Medulla oblongata (tissue), 1 donor: ENCODE results near the gene MITD1.
"Not testable (repeated sequence)": the region's sequence is repeated elsewhere in the genome, so short reads cannot be mapped to it uniquely, and the experiment has no call there.

Experiments used
- DNase-seq: peaks from one replicate; pipeline ENCODE4 v3.0.0-alpha.2; 2015; ENCODE audit errors: extremely low spot score

MITD1 gene

GRCh38 chr2:99180755-99181623, at the start of gene MITD1, which contains the start of gene MRPL30:
Gene MITD1 (minus strand): TSS chr2:99181058. CDS start chr2:99180981, 77 bp downstream.
Gene MRPL30 (plus strand): TSS chr2:99181184. CDS start chr2:99186204, 5,020 bp downstream.
- DNase-seq: peak; percentile 98

DNA sequence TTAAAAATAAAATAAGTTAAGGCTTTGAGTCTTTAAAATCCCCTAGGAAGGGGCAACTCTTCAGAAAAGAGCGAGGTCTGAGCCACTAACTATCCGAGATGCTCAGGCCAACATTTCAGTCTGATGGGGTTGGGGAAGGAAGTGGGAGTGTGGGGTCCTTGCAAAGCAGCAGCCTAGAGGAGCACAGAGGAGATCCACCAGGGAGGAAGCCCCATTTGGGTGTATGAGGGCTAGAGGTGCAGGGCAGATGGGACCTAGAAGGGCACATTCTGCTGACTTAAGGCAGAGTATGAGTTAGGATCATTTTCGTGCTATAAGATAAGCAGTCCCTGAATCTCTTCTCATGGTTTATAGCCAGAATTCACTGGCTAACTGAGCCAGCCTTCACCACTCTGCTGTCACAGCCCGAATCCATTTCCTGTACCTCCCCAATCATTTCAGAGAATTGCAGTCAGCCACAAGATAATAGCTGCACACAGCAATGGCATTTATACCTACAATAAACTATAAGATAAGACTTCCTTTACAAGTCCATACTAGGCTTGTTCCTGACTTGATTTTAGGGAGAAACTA, 37.2 kb upstream of the MITD1 start:
- DNase-seq: no peak

- no peak for DNase-seq
These were observed 35.2 kb upstream of the MITD1 start for GRCh38 chr2:99216096-99216495.

GRCh38 chr2:99205491-99205890, 24.6 kb upstream of the MITD1 start:
- no peak for DNase-seq

DNA sequence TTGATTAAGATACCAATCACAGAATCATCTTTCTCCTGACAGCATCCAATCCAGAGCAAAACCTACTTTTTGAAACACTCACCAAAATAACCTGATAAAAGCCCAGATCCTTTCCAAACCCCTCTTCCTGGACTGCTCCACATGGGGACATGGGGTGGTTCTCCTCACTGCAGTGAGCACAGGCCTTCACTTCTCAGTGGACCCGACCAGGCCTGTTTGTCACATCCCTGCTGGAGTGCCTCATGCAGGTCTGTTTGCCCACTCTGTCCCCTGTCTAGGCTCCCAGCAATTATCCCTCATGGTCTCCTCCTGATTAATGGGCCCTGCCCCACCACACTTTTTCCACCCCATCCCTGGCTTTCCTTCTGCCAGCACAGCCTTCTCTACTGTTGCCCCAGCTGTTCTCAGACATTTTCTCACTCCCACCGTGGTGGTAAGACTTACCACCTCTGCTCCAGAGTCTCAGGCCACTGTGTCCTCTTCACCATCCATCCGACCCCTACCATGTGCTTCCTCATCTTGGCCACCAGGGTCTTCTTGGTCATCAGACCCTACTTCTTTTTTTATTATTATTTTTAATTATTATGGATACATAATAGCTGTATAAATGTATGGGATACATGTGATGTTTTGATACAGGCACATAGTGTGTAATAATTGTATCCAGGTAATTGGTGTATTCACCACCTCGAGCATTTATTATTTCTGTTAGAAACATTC, 21.3 kb upstream of the MITD1 start:
- no peak for DNase-seq

- no peak for DNase-seq
These were observed 19.4 kb upstream of the MITD1 start for GRCh38 chr2:99200076-99200800.

- DNase-seq: no peak
These were observed 17.4 kb upstream of the MITD1 start for GRCh38 chr2:99198103-99198841.

DNA sequence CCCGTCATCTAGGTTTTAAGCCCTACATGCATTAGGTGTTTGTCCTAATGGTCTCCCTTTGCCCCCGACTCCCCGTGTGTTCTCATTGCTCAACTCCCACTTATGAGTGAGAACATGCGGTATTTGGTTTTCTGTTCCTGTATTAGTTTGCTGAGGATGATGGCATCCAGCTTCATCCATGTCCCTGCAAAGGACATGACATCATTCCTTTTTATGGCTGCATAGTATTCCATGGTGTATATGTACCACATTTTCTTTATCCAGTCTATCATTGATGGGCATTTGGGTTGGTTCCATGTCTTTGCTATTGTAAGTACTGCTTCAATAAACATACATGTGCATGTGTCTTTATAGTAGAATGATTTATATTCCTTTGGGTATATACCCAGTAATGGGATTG, 11.5 kb upstream of the MITD1 start:
- DNase-seq: not testable (repeated sequence)

GRCh38 chr2:99190548-99190947, 9.7 kb upstream of the MITD1 start:
- DNase-seq: no peak

DNA sequence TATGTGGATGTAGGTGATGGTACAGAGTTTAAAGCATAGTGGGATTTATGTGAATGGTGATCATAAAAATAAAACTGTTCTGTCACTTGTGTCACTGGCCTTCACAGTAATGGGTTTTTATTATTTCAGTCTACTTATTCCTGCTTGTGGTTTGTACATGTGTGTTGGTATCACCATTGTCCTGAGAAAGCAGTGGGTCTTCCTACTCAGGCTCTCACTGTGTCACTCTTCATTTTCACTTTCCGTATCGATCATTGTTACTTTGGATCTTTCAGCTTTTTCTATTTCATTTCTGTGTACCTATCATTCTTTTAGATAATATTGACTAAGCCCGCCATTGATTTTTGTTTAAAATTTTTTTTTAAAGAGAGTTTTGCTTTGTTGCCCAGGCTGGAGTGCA, 7.5 kb upstream of the MITD1 start:
- DNase-seq: no peak

GRCh38 chr2:99187011-99187410, 6.2 kb upstream of the MITD1 start:
- no peak for DNase-seq

GRCh38 chr2:99184811-99185210, 4.0 kb upstream of the MITD1 start:
- no peak for DNase-seq

GRCh38 chr2:99183025-99183424, 2.2 kb upstream of the MITD1 start:
- no peak for DNase-seq

DNA sequence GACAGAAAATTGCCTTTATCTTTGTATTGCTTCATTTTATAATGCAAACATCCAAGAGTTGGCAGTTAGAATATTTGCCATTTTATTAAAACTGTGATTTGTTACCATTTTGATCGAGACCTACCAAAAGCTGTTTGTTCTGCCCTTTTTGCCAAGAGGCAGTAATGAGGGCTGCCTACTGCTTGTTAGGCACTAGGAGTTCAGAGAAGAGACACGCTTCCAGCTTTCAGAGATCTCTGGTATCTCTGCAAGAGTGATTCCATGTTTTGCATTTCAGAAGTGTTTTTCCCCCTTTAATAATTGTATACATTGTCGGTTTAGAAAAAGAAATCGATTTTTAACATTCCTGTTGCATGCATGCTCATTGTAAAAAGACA, 754 bp upstream of the MITD1 start:
- DNase-seq: no peak

GRCh38 chr2:99171377-99172140, 9.3 kb downstream of the MITD1 start:
- DNase-seq: no peak

DNA sequence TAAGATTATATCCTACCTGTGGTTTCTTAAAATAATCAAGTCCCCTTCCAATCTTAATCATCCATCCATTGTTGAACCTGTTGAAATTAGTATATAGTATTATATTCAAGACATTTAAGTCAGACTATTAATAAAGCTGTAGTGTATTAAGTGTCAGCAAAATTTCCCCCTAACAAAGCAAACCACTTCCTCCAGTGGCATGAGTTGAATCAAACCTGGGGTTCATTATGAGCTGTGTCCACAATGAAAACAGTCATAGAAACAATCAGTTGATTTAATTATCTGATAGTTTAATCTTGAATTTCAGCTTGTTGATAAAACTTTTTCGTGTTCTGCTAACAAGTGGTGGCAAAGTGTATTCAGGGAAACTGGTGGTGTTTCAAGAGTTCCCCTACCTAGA, 11.3 kb downstream of the MITD1 start:
- DNase-seq: no peak

DNA sequence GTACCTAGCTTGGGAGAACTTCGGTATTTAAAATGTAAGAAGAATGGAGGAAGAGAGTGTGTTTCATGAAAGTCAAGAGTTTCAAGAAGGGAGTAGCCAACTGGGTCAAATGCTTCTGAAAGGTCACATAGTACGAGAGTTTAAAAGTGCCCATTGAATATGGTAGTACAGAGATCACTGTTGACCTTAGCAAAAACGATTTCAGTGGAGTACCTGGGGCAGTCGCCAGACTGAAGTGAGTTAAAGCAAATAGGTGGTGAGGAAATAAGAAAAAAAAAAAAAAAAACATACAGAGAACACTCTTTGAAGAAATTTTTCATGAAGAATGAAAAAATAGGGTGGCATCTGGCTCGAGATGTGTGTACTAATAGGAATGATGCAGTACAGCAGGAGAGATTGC, 14.6 kb downstream of the MITD1 start:
- no peak for DNase-seq

GRCh38 chr2:99159594-99159993, 21.3 kb downstream of the MITD1 start:
- no peak for DNase-seq

DNA sequence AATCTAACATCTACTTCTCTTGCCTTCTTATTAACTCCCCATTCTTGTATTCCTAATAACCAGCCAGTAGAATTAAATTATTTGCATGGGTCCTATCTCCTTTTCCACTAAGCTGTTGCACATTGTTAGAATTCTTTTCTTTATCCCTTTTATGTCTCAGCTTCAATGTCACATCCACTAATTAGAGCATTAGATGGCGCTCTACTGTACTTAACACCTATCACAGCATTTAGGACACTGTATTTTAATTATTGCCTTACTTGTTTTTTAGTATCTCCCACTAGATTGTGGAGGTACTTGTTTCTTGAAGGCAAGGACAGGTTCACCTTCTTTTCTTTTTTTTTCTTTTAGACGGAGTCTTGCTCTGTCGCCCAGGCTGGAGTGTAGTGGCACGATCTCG, 22.3 kb downstream of the MITD1 start:
- no peak for DNase-seq

GRCh38 chr2:99156891-99157290, 24.0 kb downstream of the MITD1 start:
- DNase-seq: no peak
